ENCODE measurements around the gene RALGAPA2.

DNA sequence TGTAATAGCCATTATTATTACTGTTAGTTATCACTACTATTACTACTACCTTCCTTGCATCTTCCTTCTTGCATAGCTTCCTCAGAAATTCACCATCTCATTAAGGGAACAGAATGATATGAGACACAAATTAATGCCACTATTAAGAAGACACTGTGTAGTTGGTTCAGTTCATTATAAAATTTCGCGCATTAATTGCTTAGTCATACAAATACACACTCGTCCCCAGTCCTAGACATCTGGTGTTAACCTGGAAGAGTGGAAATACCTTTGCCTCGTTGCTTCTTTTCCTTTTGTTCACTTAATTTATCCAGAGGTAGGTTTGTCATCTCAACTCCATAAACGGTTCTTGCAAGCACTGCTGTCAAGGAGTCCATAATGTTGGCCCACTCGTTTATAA lies 107.5 kb downstream of the RALGAPA2 start:
- TF ChIP-seq YY1 (IDR thresholded peaks at IDR 0.05; ENCODE audit: insufficient read depth, insufficient read length): no peak
- no peak for TF ChIP-seq ZNF274 (IDR thresholded peaks at IDR 0.05; ENCODE audit: low read depth, low read length)
- no peak for TF ChIP-seq SUZ12 (IDR thresholded peaks at IDR 0.05; ENCODE audit: extremely low read depth, insufficient read depth, insufficient read length)

Measured in NT2/D1 (cell line).